ENCODE data around the gene GALNTL6. TPM values are rescaled to one million over a fixed set of nuclear protein-coding genes. Genes with fewer than 3 reads are reported as not detected.

Gene GALNTL6
- total and polyA plus RNA-seq, 2 donors (not counting 3 experiments of a cell fraction or from before 2014, with no cell fraction given), result not detected

GRCh38 chr4:172946503-172946902 lies 1133.3 kb downstream of the GALNTL6 start:
- no TSS peak for BruUV-seq (replicated peaks)
- no peak overlapping the region for H3K4me3 ChIP-seq (replicated peaks in 1 of 3; ENCODE audit: insufficient read depth in 1 of 3, low read depth in 1 of 3, low read length in 3 of 3)
- no peak for DNase-seq (ENCODE audit: low read depth, low spot score)
- no peaks in the 10 kb centered on the region for H3K9me3 ChIP-seq (replicated peaks; ENCODE audit: control insufficient read depth, insufficient read depth, low read length)
- ChIA-PET POLR2A (no interaction called here), CTCF (no interaction called here)
- no peak overlapping the region for H2AFZ ChIP-seq (ENCODE audit: low read depth, low read length)
- H4K20me1 ChIP-seq (replicated peaks; ENCODE audit: control insufficient read depth, extremely low read depth, insufficient read depth, low read length), result no peaks in the 10 kb centered on the region
- H3K4me1 ChIP-seq (ENCODE audit: control insufficient read depth, extremely low read depth, insufficient read depth, low read length), result no peaks in the 10 kb centered on the region
- TF ChIP-seq EZH2 (IDR thresholded peaks at IDR 0.05; ENCODE audit: borderline replicate concordance, low read depth, low read length, severe bottlenecking) (no peak), MYC (IDR thresholded peaks at IDR 0.05; ENCODE audit: low read depth, low read length) (no peak), GATA2 (IDR thresholded peaks at IDR 0.05; ENCODE audit: insufficient read depth, insufficient read length, low read depth, low read length) (no peak), MAX (IDR thresholded peaks at IDR 0.05; ENCODE audit: insufficient read depth, insufficient read length) (no peak), CTCF (IDR thresholded peaks at IDR 0.05; ENCODE audit: extremely low read depth in 1 of 2, insufficient read depth in 1 of 2, low read depth in 1 of 2, low read length in 2 of 2) (no peak)
- dilution Hi-C loops (cut with MboI; ENCODE audit: extremely low pct_ligation_motif_present, low sequenced_read_pairs) (no loop called here), intact Hi-C loops (cut with micrococcal nuclease) (no loop called here)
- no peaks in the 10 kb centered on the region for H3K79me2 ChIP-seq (ENCODE audit: control insufficient read depth, insufficient read depth, low read length)
- no peak overlapping the region for H3K9ac ChIP-seq (replicated peaks; ENCODE audit: extremely low read depth, insufficient read depth, low read length)
- no peaks in the 10 kb centered on the region for H3K36me3 ChIP-seq (ENCODE audit: control insufficient read depth in 2 of 2, extremely low read depth in 1 of 2, insufficient read depth in 2 of 2, low read length in 2 of 2)
- peaks cover 2% of the 10 kb centered on the region for H3K9me1 ChIP-seq (replicated peaks; ENCODE audit: control insufficient read depth, extremely low read depth, insufficient read depth, low read length)
- no peak overlapping the region for H3K27ac ChIP-seq (ENCODE audit: insufficient read depth, low read depth, low read length)
- no peak overlapping the region for H3K4me2 ChIP-seq (ENCODE audit: insufficient read depth, low read length)
- FAIRE-seq, result no peak
- H3K27me3 ChIP-seq (ENCODE audit: control insufficient read depth in 2 of 2, insufficient read depth in 2 of 2, low read length in 2 of 2), result peaks cover 0 to 2% of the 10 kb centered on the region in 2 experiments

GRCh38 chr4:172947594-172947993 lies 1134.4 kb downstream of the GALNTL6 start:
- TF ChIP-seq CTCF (IDR thresholded peaks at IDR 0.05; ENCODE audit: extremely low read depth in 1 of 2, insufficient read depth in 1 of 2, low read depth in 1 of 2, low read length in 2 of 2), result no peak
- no peak for TF ChIP-seq MAX (IDR thresholded peaks at IDR 0.05; ENCODE audit: insufficient read depth, insufficient read length)
- TF ChIP-seq MYC (IDR thresholded peaks at IDR 0.05; ENCODE audit: low read depth, low read length), result no peak
- TF ChIP-seq GATA2 (IDR thresholded peaks at IDR 0.05; ENCODE audit: insufficient read depth, insufficient read length, low read depth, low read length), result no peak
- no peak for TF ChIP-seq EZH2 (IDR thresholded peaks at IDR 0.05; ENCODE audit: borderline replicate concordance, low read depth, low read length, severe bottlenecking)
- no peak for TF ChIP-seq JUN (IDR thresholded peaks at IDR 0.05; ENCODE audit: borderline replicate concordance, insufficient read depth, insufficient read length, low read depth)
- no TSS peak for BruUV-seq (replicated peaks)
- Histone ChIP-seq H3K4me2 (ENCODE audit: insufficient read depth, low read length) (no peak overlapping the region), H3K9me1 (replicated peaks; ENCODE audit: control insufficient read depth, extremely low read depth, insufficient read depth, low read length) (peaks cover 2% of the 10 kb centered on the region), H3K36me3 (ENCODE audit: control insufficient read depth in 2 of 2, extremely low read depth in 1 of 2, insufficient read depth in 2 of 2, low read length in 2 of 2) (no peaks in the 10 kb centered on the region), H4K20me1 (replicated peaks; ENCODE audit: control insufficient read depth, extremely low read depth, insufficient read depth, low read length) (no peaks in the 10 kb centered on the region), H2AFZ (ENCODE audit: low read depth, low read length) (no peak overlapping the region), H3K4me1 (ENCODE audit: control insufficient read depth, extremely low read depth, insufficient read depth, low read length) (no peaks in the 10 kb centered on the region), H3K9ac (replicated peaks; ENCODE audit: extremely low read depth, insufficient read depth, low read length) (no peak overlapping the region), H3K27me3 (ENCODE audit: control insufficient read depth in 2 of 2, insufficient read depth in 2 of 2, low read length in 2 of 2) (peaks cover 0 to 2% of the 10 kb centered on the region in 2 experiments), H3K4me3 (replicated peaks in 1 of 3; ENCODE audit: insufficient read depth in 1 of 3, low read depth in 1 of 3, low read length in 3 of 3) (no peak overlapping the region), H3K79me2 (ENCODE audit: control insufficient read depth, insufficient read depth, low read length) (no peaks in the 10 kb centered on the region), H3K9me3 (replicated peaks; ENCODE audit: control insufficient read depth, insufficient read depth, low read length) (no peaks in the 10 kb centered on the region), H3K27ac (ENCODE audit: insufficient read depth, low read depth, low read length) (no peak overlapping the region)
- POLR2A ChIA-PET, result no interaction called here
- dilution Hi-C loops (cut with MboI; ENCODE audit: extremely low pct_ligation_motif_present, low sequenced_read_pairs), result no loop called here
- no peak for FAIRE-seq
- no peak for DNase-seq (ENCODE audit: low read depth, low spot score)
- CTCF ChIA-PET, result no interaction called here
- intact Hi-C loops (cut with micrococcal nuclease), result no loop called here

All from endothelial cell of umbilical vein (primary cell).